Central memory CD4-positive, alpha-beta T cell (primary cell): ENCODE data around the gene CACNA1D.

Experiments used
- DNase-seq: peaks from one replicate; pipeline ENCODE4 v3.0.0; 2022

The CACNA1D gene

GRCh38 chr3:53812434-53812833, 318.0 kb downstream of the CACNA1D start:
- no peak for DNase-seq

- no peak for DNase-seq
Observed at GRCh38 chr3:53813229-53813628, 318.8 kb downstream of the CACNA1D start.

- no peak for DNase-seq
Observed at GRCh38 chr3:53813876-53814275, 319.5 kb downstream of the CACNA1D start.

GRCh38 chr3:53815067-53815466, 320.7 kb downstream of the CACNA1D start:
- DNase-seq = no peak

GRCh38 chr3:53815651-53816050, 321.2 kb downstream of the CACNA1D start:
- no peak for DNase-seq

- DNase-seq = no peak
Observed at GRCh38 chr3:53816425-53816824, 322.0 kb downstream of the CACNA1D start.

- DNase-seq = no peak
Observed at GRCh38 chr3:53817211-53817610, 322.8 kb downstream of the CACNA1D start.

GRCh38 chr3:53817809-53818208, 323.4 kb downstream of the CACNA1D start:
- no peak for DNase-seq

GRCh38 chr3:53818221-53819162, 324.1 kb downstream of the CACNA1D start:
- no peak for DNase-seq

GRCh38 chr3:53819163-53819868, 324.9 kb downstream of the CACNA1D start:
- DNase-seq = no peak

- no peak for DNase-seq
Observed at GRCh38 chr3:53820084-53820483, 325.7 kb downstream of the CACNA1D start.

- DNase-seq = no peak
Observed at GRCh38 chr3:53820756-53821580, 326.6 kb downstream of the CACNA1D start.

- no peak for DNase-seq
Observed at GRCh38 chr3:53821631-53822121, 327.3 kb downstream of the CACNA1D start.

GRCh38 chr3:53822331-53822741, 327.9 kb downstream of the CACNA1D start:
- DNase-seq = no peak

- DNase-seq = no peak
Observed at GRCh38 chr3:53823026-53823955, 328.9 kb downstream of the CACNA1D start.

- no peak for DNase-seq
Observed at GRCh38 chr3:53823956-53824657, 329.7 kb downstream of the CACNA1D start.

- DNase-seq = no peak
Observed at GRCh38 chr3:53824795-53825194, 330.4 kb downstream of the CACNA1D start.

- no peak for DNase-seq
Observed at GRCh38 chr3:53826048-53826447, 331.6 kb downstream of the CACNA1D start.

- DNase-seq = no peak
Observed at GRCh38 chr3:53828581-53828980, 334.2 kb downstream of the CACNA1D start.

GRCh38 chr3:53829605-53830004, 335.2 kb downstream of the CACNA1D start:
- no peak for DNase-seq

GRCh38 chr3:53830944-53831343, 336.5 kb downstream of the CACNA1D start:
- no peak for DNase-seq
